OCI-LY1 (cell line): ENCODE results near the gene NDUFS5.
"Not testable (repeated sequence)": the region's sequence is repeated elsewhere in the genome, so short reads cannot be mapped to it uniquely, and the experiment has no call there.

ENCODE experiments used
- H2AFZ ChIP-seq: fragments of 200-600 bp; sonication (generic), shearing (Covaris generic); 2 replicates; pipeline ENCODE4 v1.6.0; 2014; ENCODE audit warnings: antibody characterized with exemption, mild to moderate bottlenecking, low read length
- H3F3A ChIP-seq: fragments of 200-600 bp; sonication (generic), shearing (Covaris generic); 2 replicates; pipeline ENCODE4 v1.6.0; 2014; ENCODE audit warnings: mild to moderate bottlenecking, antibody characterized with exemption, low read length, moderate library complexity; ENCODE audit not compliant: insufficient read depth
- H3K27ac ChIP-seq: fragments of 200-600 bp; sonication (generic); 2 replicates; pipeline ENCODE4 v1.5.1; 2014; ENCODE audit warnings: low read length, mixed run types, mild to moderate bottlenecking, low read depth; ENCODE audit not compliant: poor library complexity, severe bottlenecking
- H3K27me3 ChIP-seq: fragments of 200-600 bp; sonication (generic); 2 replicates; pipeline ENCODE4 v1.6.0; 2014; ENCODE audit warnings: antibody characterized with exemption, mild to moderate bottlenecking, low read length, moderate library complexity; ENCODE audit not compliant: insufficient read depth
- H3K36me3 ChIP-seq: fragments of 200-600 bp; sonication (generic); 2 replicates; pipeline ENCODE4 v1.6.1; 2014; ENCODE audit warnings: mild to moderate bottlenecking, antibody characterized with exemption, low read length, moderate library complexity, mixed read lengths; ENCODE audit not compliant: insufficient read depth
- H3K4me1 ChIP-seq: fragments of 200-600 bp; sonication (generic); 2 replicates; pipeline ENCODE4 v1.5.1; 2014; ENCODE audit warnings: mild to moderate bottlenecking, low read length, moderate library complexity; ENCODE audit not compliant: insufficient read depth, severe bottlenecking
- H3K4me2 ChIP-seq: fragments of 200-600 bp; sonication (generic), shearing (Covaris generic); 2 replicates; pipeline ENCODE4 v1.6.1; 2014; ENCODE audit warnings: low read length
- H3K4me3 ChIP-seq: fragments of 200-600 bp; sonication (generic); 2 replicates; pipeline ENCODE4 v1.5.1; 2014; ENCODE audit warnings: low read length, low read depth, mild to moderate bottlenecking, mixed read lengths; ENCODE audit not compliant: poor library complexity, severe bottlenecking
- H3K79me2 ChIP-seq: fragments of 200-600 bp; shearing (Covaris generic); 2 replicates; pipeline ENCODE4 v1.6.1; 2016; ENCODE audit warnings: mixed run types, low read length, mixed read lengths; ENCODE audit not compliant: insufficient read depth
- H3K9ac ChIP-seq: fragments of 200-600 bp; sonication (generic), shearing (Covaris generic); 2 replicates; pipeline ENCODE4 v1.6.1; 2014; ENCODE audit warnings: mild to moderate bottlenecking, low read length, mixed read lengths
- H3K9me2 ChIP-seq: fragments of 200-600 bp; sonication (generic), shearing (Covaris generic); 2 replicates; pipeline ENCODE4 v1.6.1; 2014; ENCODE audit warnings: low read depth, mild to moderate bottlenecking, low read length, mixed read lengths
- H3K9me3 ChIP-seq: fragments of 200-600 bp; shearing (Covaris generic); 2 replicates; pipeline ENCODE4 v1.6.1; 2014; ENCODE audit warnings: low read length, mixed read lengths
- H4K20me1 ChIP-seq: fragments of 200-600 bp; sonication (generic), shearing (Covaris generic); 2 replicates; pipeline ENCODE4 v1.6.0; 2016; ENCODE audit warnings: mild to moderate bottlenecking, low read length; ENCODE audit not compliant: insufficient read depth
- CTCF ChIP-seq: fragments of 200-600 bp; sonication (generic), shearing (Covaris generic); IDR thresholded peaks from 2 replicates; pipeline ENCODE4 v1.5.1; 2017; ENCODE audit warnings: mild to moderate bottlenecking, antibody characterized with exemption, low read length, moderate library complexity, mixed read lengths
- EZH2 ChIP-seq: fragments of 200-600 bp; sonication (generic), shearing (Covaris generic); IDR thresholded peaks from 2 replicates; pipeline ENCODE4 v1.8.0; 2017; ENCODE audit warnings: borderline replicate concordance, mixed run types, mild to moderate bottlenecking, antibody characterized with exemption, low read length, moderate library complexity, mixed read lengths

The NDUFS5 gene

GRCh38 chr1:39017266-39017665 is 8.9 kb upstream of the NDUFS5 start:
- H2AFZ ChIP-seq = no peak overlapping the region
- no peaks in the 10 kb centered on the region for H3K9me3 ChIP-seq
- H3K9ac ChIP-seq = no peak overlapping the region
- no peaks in the 10 kb centered on the region for H3K9me2 ChIP-seq
- no peaks in the 10 kb centered on the region for H3F3A ChIP-seq
- no peaks in the 10 kb centered on the region for H3K4me1 ChIP-seq
- H3K36me3 ChIP-seq = no peaks in the 10 kb centered on the region
- no peak overlapping the region for H3K27ac ChIP-seq
- H3K79me2 ChIP-seq = no peaks in the 10 kb centered on the region
- no peak overlapping the region for H3K4me3 ChIP-seq
- TF ChIP-seq CTCF = no peak
- TF ChIP-seq EZH2 = no peak
- no peaks in the 10 kb centered on the region for H4K20me1 ChIP-seq
- H3K27me3 ChIP-seq = no peaks in the 10 kb centered on the region
- H3K4me2 ChIP-seq = no peak overlapping the region

GRCh38 chr1:39020494-39020893 is 5.7 kb upstream of the NDUFS5 start:
- not testable (repeated sequence) for H3K4me2 ChIP-seq, H3K79me2 ChIP-seq, H3K36me3 ChIP-seq, H3K27ac ChIP-seq, H3K9me2 ChIP-seq, H3F3A ChIP-seq, H3K9ac ChIP-seq, H4K20me1 ChIP-seq, H3K9me3 ChIP-seq, H3K27me3 ChIP-seq, H2AFZ ChIP-seq, H3K4me3 ChIP-seq, H3K4me1 ChIP-seq

DNA sequence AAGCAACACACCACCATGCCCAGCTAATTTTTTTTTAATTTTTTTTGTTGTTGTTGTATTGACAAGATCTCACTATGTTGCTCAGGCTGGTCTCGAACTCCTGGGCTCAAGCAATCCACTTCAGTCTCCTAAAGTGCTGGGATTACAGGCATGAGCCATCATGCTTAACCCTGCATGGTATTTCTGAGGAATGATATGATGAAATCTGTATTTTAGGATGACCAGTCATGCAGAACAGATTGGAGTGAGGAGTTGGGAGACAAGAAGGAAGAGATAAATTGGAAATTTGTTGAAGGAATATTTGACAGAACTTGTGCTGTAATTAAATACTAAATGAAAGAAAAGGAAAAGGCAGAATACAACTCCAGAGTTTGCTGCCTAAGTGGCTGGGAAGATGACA is 4.7 kb upstream of the NDUFS5 start:
- Histone ChIP-seq H3K27me3 (no peaks in the 10 kb centered on the region), H3K4me3 (no peak overlapping the region), H4K20me1 (no peaks in the 10 kb centered on the region), H3K9ac (no peak overlapping the region), H3K36me3 (no peaks in the 10 kb centered on the region), H3K9me2 (no peaks in the 10 kb centered on the region), H3K9me3 (no peaks in the 10 kb centered on the region), H3K27ac (no peak overlapping the region), H3F3A (no peaks in the 10 kb centered on the region), H3K4me2 (no peak overlapping the region), H3K4me1 (peaks cover 7% of the 10 kb centered on the region), H3K79me2 (no peaks in the 10 kb centered on the region), H2AFZ (no peak overlapping the region)
- no peak for TF ChIP-seq CTCF
- no peak for TF ChIP-seq EZH2

GRCh38 chr1:39023140-39023539 is 3.0 kb upstream of the NDUFS5 start:
- Histone ChIP-seq H3K79me2 (peaks cover 10% of the 10 kb centered on the region), H3K27me3 (no peaks in the 10 kb centered on the region), H3F3A (no peaks in the 10 kb centered on the region), H4K20me1 (no peaks in the 10 kb centered on the region), H3K9me3 (no peaks in the 10 kb centered on the region), H3K36me3 (no peaks in the 10 kb centered on the region), H3K4me1 (peaks cover 12% of the 10 kb centered on the region), H3K27ac (no peak overlapping the region), H2AFZ (no peak overlapping the region), H3K9me2 (no peaks in the 10 kb centered on the region), H3K4me2 (no peak overlapping the region), H3K4me3 (no peak overlapping the region), H3K9ac (no peak overlapping the region)
- TF ChIP-seq EZH2 = no peak
- TF ChIP-seq CTCF = no peak
